GM18868 (cell line): Measurements from ENCODE around the gene MACROH2A1.

ENCODE experiments used
- ATAC-seq: cut with Tn5 transposase; IDR thresholded peaks from one replicate; pipeline ENCODE4 v1.9.1; 2021; ENCODE audit warnings: mild to moderate bottlenecking, moderate library complexity; ENCODE audit not compliant: unreplicated experiment

MACROH2A1 gene

GRCh38 chr5:135320718-135321484, 78.1 kb downstream of the MACROH2A1 start:
- ATAC-seq = no peak

- no peak for ATAC-seq
Observed at GRCh38 chr5:135319928-135320606, 79.0 kb downstream of the MACROH2A1 start.

GRCh38 chr5:135319458-135319857, 79.6 kb downstream of the MACROH2A1 start:
- ATAC-seq = no peak

- no peak for ATAC-seq
Observed at GRCh38 chr5:135318924-135319323, 80.1 kb downstream of the MACROH2A1 start.

- no peak for ATAC-seq
Observed at GRCh38 chr5:135318037-135318436, 81.0 kb downstream of the MACROH2A1 start.

- no peak for ATAC-seq
Observed at GRCh38 chr5:135317286-135317685, 81.7 kb downstream of the MACROH2A1 start.

GRCh38 chr5:135315386-135315785, 83.6 kb downstream of the MACROH2A1 start:
- ATAC-seq = no peak

- no peak for ATAC-seq
Observed at GRCh38 chr5:135313946-135314345, 85.1 kb downstream of the MACROH2A1 start.

GRCh38 chr5:135313405-135313804, 85.6 kb downstream of the MACROH2A1 start:
- ATAC-seq = no peak

- no peak for ATAC-seq
Observed at GRCh38 chr5:135312255-135312935, 86.6 kb downstream of the MACROH2A1 start.

GRCh38 chr5:135310328-135310989, 88.6 kb downstream of the MACROH2A1 start:
- no peak for ATAC-seq

GRCh38 chr5:135309391-135310327, 89.4 kb downstream of the MACROH2A1 start:
- ATAC-seq = no peak

GRCh38 chr5:135308752-135309151, 90.3 kb downstream of the MACROH2A1 start:
- ATAC-seq = no peak

GRCh38 chr5:135308245-135308644, 90.8 kb downstream of the MACROH2A1 start:
- ATAC-seq = no peak

GRCh38 chr5:135307143-135307903, 91.7 kb downstream of the MACROH2A1 start:
- ATAC-seq = no peak

- ATAC-seq = no peak
Observed at GRCh38 chr5:135306557-135306956, 92.5 kb downstream of the MACROH2A1 start.

GRCh38 chr5:135304352-135305221, 94.4 kb downstream of the MACROH2A1 start:
- ATAC-seq = no peak

GRCh38 chr5:135303582-135304173, 95.4 kb downstream of the MACROH2A1 start:
- ATAC-seq = no peak
